Measurements from ENCODE around the gene SLC9C1.

SLC9C1 gene

GRCh38 chr3:112131111-112131510 lies 162.9 kb downstream of the SLC9C1 start:
- DNase-seq (ENCODE audit: low read depth), result no peak

- DNase-seq (ENCODE audit: low read depth), result no peak
Observed at GRCh38 chr3:112130638-112130993, 163.4 kb downstream of the SLC9C1 start.

- DNase-seq (ENCODE audit: low read depth), result no peak
Observed at GRCh38 chr3:112129925-112130637, 163.9 kb downstream of the SLC9C1 start.

GRCh38 chr3:112128843-112129727 lies 164.9 kb downstream of the SLC9C1 start:
- DNase-seq (ENCODE audit: low read depth), result peak; percentile 30

GRCh38 chr3:112127522-112128494 lies 166.2 kb downstream of the SLC9C1 start:
- no peak for DNase-seq (ENCODE audit: low read depth)

- no peak for DNase-seq (ENCODE audit: low read depth)
Observed at GRCh38 chr3:112126511-112126911, 167.5 kb downstream of the SLC9C1 start.

- DNase-seq (ENCODE audit: low read depth), result no peak
Observed at GRCh38 chr3:112124907-112125607, 169.0 kb downstream of the SLC9C1 start.

GRCh38 chr3:112123548-112123947 lies 170.5 kb downstream of the SLC9C1 start:
- DNase-seq (ENCODE audit: low read depth), result no peak

GRCh38 chr3:112122870-112123269 lies 171.1 kb downstream of the SLC9C1 start:
- DNase-seq (ENCODE audit: low read depth), result no peak

- DNase-seq (ENCODE audit: low read depth), result no peak
Observed at GRCh38 chr3:112121577-112122547, 172.2 kb downstream of the SLC9C1 start.

GRCh38 chr3:112119962-112120836 lies 173.8 kb downstream of the SLC9C1 start:
- no peak for DNase-seq (ENCODE audit: low read depth)

- DNase-seq (ENCODE audit: low read depth), result no peak
Observed at GRCh38 chr3:112117841-112118571, 176.0 kb downstream of the SLC9C1 start.

GRCh38 chr3:112117415-112117814 lies 176.6 kb downstream of the SLC9C1 start:
- no peak for DNase-seq (ENCODE audit: low read depth)

- DNase-seq (ENCODE audit: low read depth), result no peak
Observed at GRCh38 chr3:112116748-112117186, 177.2 kb downstream of the SLC9C1 start.

GRCh38 chr3:112115806-112116383 lies 178.1 kb downstream of the SLC9C1 start:
- no peak for DNase-seq (ENCODE audit: low read depth)

GRCh38 chr3:112115161-112115739 lies 178.8 kb downstream of the SLC9C1 start:
- no peak for DNase-seq (ENCODE audit: low read depth)

- no peak for DNase-seq (ENCODE audit: low read depth)
Observed at GRCh38 chr3:112114576-112115160, 179.3 kb downstream of the SLC9C1 start.
